GM23338 (cell line): Measurements from ENCODE around the gene CEP19. TPM values are rescaled to one million over a fixed set of nuclear protein-coding genes. Genes with fewer than 3 reads are reported as not detected.
A peak's percentile ranks its signal among the peaks of the same experiment; 100 is the strongest.

Experiments used
- ATAC-seq: fragments of 200-7000 bp; cut with Tn5 transposase; 3 replicates; pipeline ENCODE4 v1.9.1; 2020
- DNase-seq: peaks from one replicate; pipeline ENCODE4 v3.0.0-alpha.2; 2015; ENCODE audit warnings: low spot score
- H2AFZ ChIP-seq: fragments of 200-600 bp; sonication (generic); 2 replicates; pipeline ENCODE4 v1.8.0; 2016; ENCODE audit warnings: antibody characterized with exemption, mild to moderate bottlenecking, moderate library complexity
- H3F3A ChIP-seq: fragments of 200-600 bp; sonication (generic); replicated peaks from 2 replicates; pipeline ENCODE4 v1.8.0; 2017; ENCODE audit warnings: antibody characterized with exemption, mixed run types, low read depth
- H3K27ac ChIP-seq: fragments of 200-600 bp; sonication (generic); 2 replicates; pipeline ENCODE4 v1.6.1; 2016; ENCODE audit warnings: low read depth
- H3K27me3 ChIP-seq: fragments of 200-600 bp; sonication (generic); 2 replicates; pipeline ENCODE4 v1.8.0; 2016; ENCODE audit warnings: mild to moderate bottlenecking, mixed run types, moderate library complexity; ENCODE audit not compliant: insufficient read depth
- H3K36me3 ChIP-seq: fragments of 200-600 bp; sonication (generic); 2 replicates; pipeline ENCODE4 v1.8.0; 2016; ENCODE audit warnings: mild to moderate bottlenecking; ENCODE audit not compliant: insufficient read depth
- H3K4me1 ChIP-seq: fragments of 200-600 bp; sonication (generic); 2 replicates; pipeline ENCODE4 v1.8.0; 2016; ENCODE audit warnings: mild to moderate bottlenecking, moderate library complexity; ENCODE audit not compliant: insufficient read depth
- H3K4me2 ChIP-seq: fragments of 200-600 bp; sonication (generic); 2 replicates; pipeline ENCODE4 v1.7.1; 2017; ENCODE audit warnings: mixed run types
- H3K4me3 ChIP-seq: fragments of 200-600 bp; sonication (generic); 2 replicates; pipeline ENCODE4 v1.6.1; 2016; ENCODE audit warnings: mixed run types
- H3K79me2 ChIP-seq: fragments of 200-600 bp; sonication (generic); replicated peaks from 2 replicates; pipeline ENCODE4 v1.8.0; 2017; ENCODE audit warnings: mild to moderate bottlenecking; ENCODE audit not compliant: insufficient read depth
- H3K9me2 ChIP-seq: fragments of 200-600 bp; sonication (generic); 2 replicates; pipeline ENCODE4 v1.8.0; 2017; ENCODE audit not compliant: insufficient read depth
- H4K20me1 ChIP-seq: fragments of 200-600 bp; sonication (generic); replicated peaks from 2 replicates; pipeline ENCODE4 v1.8.0; 2017; ENCODE audit warnings: mild to moderate bottlenecking; ENCODE audit not compliant: insufficient read depth
- H3K27ac Mint-ChIP-seq: 2 replicates; pipeline ENCODE4 v1.8.0; 2020; ENCODE audit warnings: inconsistent platforms, mild to moderate bottlenecking, moderate library complexity, mixed read lengths
- H3K27me3 Mint-ChIP-seq: 3 replicates; pipeline ENCODE4 v1.8.0; 2022; ENCODE audit warnings: low read depth, mild to moderate bottlenecking, moderate library complexity, mixed read lengths, inconsistent platforms; ENCODE audit not compliant: insufficient read depth, poor library complexity
- H3K36me3 Mint-ChIP-seq: 3 replicates; pipeline ENCODE4 v1.8.0; 2021; ENCODE audit warnings: low read depth, mild to moderate bottlenecking, inconsistent platforms, moderate library complexity, mixed read lengths
- H3K4me1 Mint-ChIP-seq: 3 replicates; pipeline ENCODE4 v1.8.0; 2020; ENCODE audit warnings: mild to moderate bottlenecking, inconsistent platforms, mixed read lengths
- H3K4me3 Mint-ChIP-seq: 3 replicates; pipeline ENCODE4 v1.8.0; 2021; ENCODE audit warnings: moderate library complexity, mild to moderate bottlenecking, inconsistent platforms, mixed read lengths
- H3K9me3 Mint-ChIP-seq: 3 replicates; pipeline ENCODE4 v1.8.0; 2020; ENCODE audit warnings: moderate library complexity, mild to moderate bottlenecking, inconsistent platforms, mixed read lengths
- CREB1 ChIP-seq: fragments of 250-450 bp; sonication (Bioruptor Pico); IDR thresholded peaks from 2 replicates; pipeline ENCODE4 v1.5.0; 2020; ENCODE audit warnings: low read depth, mild to moderate bottlenecking, moderate library complexity
- CTCF ChIP-seq, 2 experiments: fragments of 200-600 bp in 1 of 2; sonication (generic) in 1 of 2; conservative IDR thresholded peaks; 2 replicates each; pipeline versions ENCODE4 v1.5.1 to v1.6.1; 2016 to 2017; ENCODE audit warnings: antibody characterized with exemption in 2 of 2, low read depth in 2 of 2, mild to moderate bottlenecking in 2 of 2, moderate library complexity in 1 of 2
- ETS1 ChIP-seq: IDR thresholded peaks from 2 replicates; pipeline ENCODE4 v1.6.1; 2016; ENCODE audit warnings: antibody characterized with exemption
- EZH2 ChIP-seq: fragments of 200-600 bp; sonication (generic); IDR thresholded peaks from one replicate; pipeline ENCODE4 v1.8.0; 2017; ENCODE audit warnings: antibody characterized with exemption, mild to moderate bottlenecking, low read depth; ENCODE audit not compliant: unreplicated experiment
- EZH2phosphoT487 ChIP-seq: fragments of 200-600 bp; sonication (generic); IDR thresholded peaks from one replicate; pipeline ENCODE4 v1.8.1; 2018; ENCODE audit warnings: antibody characterized with exemption; ENCODE audit not compliant: unreplicated experiment
- JUNB ChIP-seq: IDR thresholded peaks from one replicate; pipeline ENCODE4 v1.6.1; 2016; ENCODE audit warnings: antibody characterized with exemption; ENCODE audit not compliant: unreplicated experiment
- NANOG ChIP-seq: IDR thresholded peaks from 2 replicates; pipeline ENCODE4 v1.6.1; 2016; ENCODE audit warnings: antibody characterized with exemption, borderline replicate concordance
- POLR2AphosphoS5 ChIP-seq: IDR thresholded peaks from 2 replicates; pipeline ENCODE4 v1.6.1; 2016; ENCODE audit warnings: antibody characterized with exemption, low read depth
- REST ChIP-seq: IDR thresholded peaks from one replicate; pipeline ENCODE4 v1.6.1; 2018; ENCODE audit warnings: antibody characterized with exemption; ENCODE audit not compliant: unreplicated experiment
- STAT1 ChIP-seq: IDR thresholded peaks from one replicate; pipeline ENCODE4 v1.6.1; 2016; ENCODE audit warnings: antibody characterized with exemption; ENCODE audit not compliant: unreplicated experiment
- ZNF114 ChIP-seq: fragments of 250-450 bp; sonication (Bioruptor Pico); IDR thresholded peaks from 2 replicates; pipeline ENCODE4 v1.5.0; 2020; ENCODE audit warnings: mild to moderate bottlenecking, moderate library complexity
- ZNF331 ChIP-seq: fragments of 250-450 bp; sonication (Bioruptor Pico); IDR thresholded peaks from 2 replicates; pipeline ENCODE4 v1.5.0; 2020; ENCODE audit warnings: low read depth, mild to moderate bottlenecking, moderate library complexity
- polyA plus RNA-seq: library from polyadenylated mRNA; unstranded; fragments of >200 nt; fragmentation: Nextera tagmentation; extraction: Ambion mirVana; gene quantifications from 2 replicates; pipeline ENCODE4 v1.2.1, GENCODE V29; 2016
- total RNA-seq: library from RNA; depleted of rRNA; stranded (reverse); fragments of >200 nt; shearing (Covaris generic); gene quantifications from 2 replicates; pipeline ENCODE4 v1.2.3, GENCODE V29; 2014
- TF ChIP-seq, protein P1 (sequence below): fragments of 250-450 bp; sonication (Bioruptor Pico); IDR thresholded peaks from 2 replicates; pipeline ENCODE4 v1.5.0; 2020; ENCODE audit warnings: mild to moderate bottlenecking, moderate library complexity

Gene CEP19
- total and polyA plus RNA-seq, 2 experiments from 2014 or later, result 1.6 to 2.5 TPM

DNA sequence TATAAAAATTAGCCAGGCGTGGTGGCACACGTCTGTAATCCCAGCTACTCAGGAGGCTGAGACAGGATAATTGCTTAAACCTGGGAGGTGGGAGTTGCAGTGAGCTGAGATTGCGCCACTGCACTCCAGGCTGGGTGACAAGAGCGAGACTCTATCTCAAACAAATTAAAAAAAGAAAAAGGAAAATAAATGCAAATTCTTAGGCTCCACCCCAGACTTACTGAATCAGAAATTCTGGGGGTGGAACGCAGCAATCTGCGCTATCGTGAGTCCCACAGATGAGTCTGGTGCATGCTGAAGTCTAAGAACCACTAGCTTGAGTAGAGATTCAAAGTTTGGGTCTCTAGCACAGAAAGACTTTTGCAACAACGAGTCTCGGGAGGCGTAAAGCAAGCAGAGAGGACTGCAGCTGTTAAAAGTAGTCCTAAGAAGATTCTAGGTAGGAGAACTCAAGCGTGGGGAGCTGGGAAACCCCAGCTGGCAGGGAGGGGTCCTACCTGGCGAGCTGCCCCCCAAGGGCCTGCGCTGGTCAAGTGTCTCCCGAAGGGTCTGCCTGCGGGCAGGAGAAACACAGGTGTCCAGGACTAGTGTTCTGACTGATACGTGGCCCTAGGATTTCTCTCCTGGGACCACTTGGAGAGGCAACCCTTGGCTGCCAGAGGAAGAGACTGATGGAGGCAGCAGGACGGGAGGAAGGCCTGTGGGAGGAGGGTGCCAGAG, 21.9 kb downstream of the CEP19 start:
- Mint-ChIP-seq H3K27ac (no peak overlapping the region), H3K27me3 (peaks cover 3% of the 10 kb centered on the region), H3K36me3 (no peaks in the 10 kb centered on the region), H3K9me3 (no peaks in the 10 kb centered on the region), H3K4me3 (no peak overlapping the region), H3K4me1 (peaks cover 11% of the 10 kb centered on the region)
- no peak for DNase-seq
- Histone ChIP-seq H2AFZ (peak overlapping the region; percentile 43; the same call in 1 of the 2 replicates), H4K20me1 (no peaks in the 10 kb centered on the region), H3K79me2 (no peaks in the 10 kb centered on the region), H3F3A (peaks cover 6% of the 10 kb centered on the region; the same call in 1 of the 2 replicates), H3K4me2 (no peak overlapping the region), H3K4me3 (no peak overlapping the region), H3K4me1 (peaks cover 13% of the 10 kb centered on the region), H3K27ac (no peak overlapping the region), H3K36me3 (no peaks in the 10 kb centered on the region), H3K9me2 (no peaks in the 10 kb centered on the region), H3K27me3 (no peaks in the 10 kb centered on the region)
- ATAC-seq, result no peak
- TF ChIP-seq JUNB (no peak), CREB1 (CRISPR knock-in tag) (no peak), NANOG (no peak), POLR2AphosphoS5 (no peak), ZNF331 (no peak), EZH2 (no peak), REST (no peak), EZH2phosphoT487 (no peak), ETS1 (no peak), CTCF (conservative IDR thresholded peaks at IDR 0.05; ENCODE audit: low read depth in 2 of 2) (no peak), STAT1 (no peak), ZNF114 (no peak)
- TF ChIP-seq, protein P1, sequence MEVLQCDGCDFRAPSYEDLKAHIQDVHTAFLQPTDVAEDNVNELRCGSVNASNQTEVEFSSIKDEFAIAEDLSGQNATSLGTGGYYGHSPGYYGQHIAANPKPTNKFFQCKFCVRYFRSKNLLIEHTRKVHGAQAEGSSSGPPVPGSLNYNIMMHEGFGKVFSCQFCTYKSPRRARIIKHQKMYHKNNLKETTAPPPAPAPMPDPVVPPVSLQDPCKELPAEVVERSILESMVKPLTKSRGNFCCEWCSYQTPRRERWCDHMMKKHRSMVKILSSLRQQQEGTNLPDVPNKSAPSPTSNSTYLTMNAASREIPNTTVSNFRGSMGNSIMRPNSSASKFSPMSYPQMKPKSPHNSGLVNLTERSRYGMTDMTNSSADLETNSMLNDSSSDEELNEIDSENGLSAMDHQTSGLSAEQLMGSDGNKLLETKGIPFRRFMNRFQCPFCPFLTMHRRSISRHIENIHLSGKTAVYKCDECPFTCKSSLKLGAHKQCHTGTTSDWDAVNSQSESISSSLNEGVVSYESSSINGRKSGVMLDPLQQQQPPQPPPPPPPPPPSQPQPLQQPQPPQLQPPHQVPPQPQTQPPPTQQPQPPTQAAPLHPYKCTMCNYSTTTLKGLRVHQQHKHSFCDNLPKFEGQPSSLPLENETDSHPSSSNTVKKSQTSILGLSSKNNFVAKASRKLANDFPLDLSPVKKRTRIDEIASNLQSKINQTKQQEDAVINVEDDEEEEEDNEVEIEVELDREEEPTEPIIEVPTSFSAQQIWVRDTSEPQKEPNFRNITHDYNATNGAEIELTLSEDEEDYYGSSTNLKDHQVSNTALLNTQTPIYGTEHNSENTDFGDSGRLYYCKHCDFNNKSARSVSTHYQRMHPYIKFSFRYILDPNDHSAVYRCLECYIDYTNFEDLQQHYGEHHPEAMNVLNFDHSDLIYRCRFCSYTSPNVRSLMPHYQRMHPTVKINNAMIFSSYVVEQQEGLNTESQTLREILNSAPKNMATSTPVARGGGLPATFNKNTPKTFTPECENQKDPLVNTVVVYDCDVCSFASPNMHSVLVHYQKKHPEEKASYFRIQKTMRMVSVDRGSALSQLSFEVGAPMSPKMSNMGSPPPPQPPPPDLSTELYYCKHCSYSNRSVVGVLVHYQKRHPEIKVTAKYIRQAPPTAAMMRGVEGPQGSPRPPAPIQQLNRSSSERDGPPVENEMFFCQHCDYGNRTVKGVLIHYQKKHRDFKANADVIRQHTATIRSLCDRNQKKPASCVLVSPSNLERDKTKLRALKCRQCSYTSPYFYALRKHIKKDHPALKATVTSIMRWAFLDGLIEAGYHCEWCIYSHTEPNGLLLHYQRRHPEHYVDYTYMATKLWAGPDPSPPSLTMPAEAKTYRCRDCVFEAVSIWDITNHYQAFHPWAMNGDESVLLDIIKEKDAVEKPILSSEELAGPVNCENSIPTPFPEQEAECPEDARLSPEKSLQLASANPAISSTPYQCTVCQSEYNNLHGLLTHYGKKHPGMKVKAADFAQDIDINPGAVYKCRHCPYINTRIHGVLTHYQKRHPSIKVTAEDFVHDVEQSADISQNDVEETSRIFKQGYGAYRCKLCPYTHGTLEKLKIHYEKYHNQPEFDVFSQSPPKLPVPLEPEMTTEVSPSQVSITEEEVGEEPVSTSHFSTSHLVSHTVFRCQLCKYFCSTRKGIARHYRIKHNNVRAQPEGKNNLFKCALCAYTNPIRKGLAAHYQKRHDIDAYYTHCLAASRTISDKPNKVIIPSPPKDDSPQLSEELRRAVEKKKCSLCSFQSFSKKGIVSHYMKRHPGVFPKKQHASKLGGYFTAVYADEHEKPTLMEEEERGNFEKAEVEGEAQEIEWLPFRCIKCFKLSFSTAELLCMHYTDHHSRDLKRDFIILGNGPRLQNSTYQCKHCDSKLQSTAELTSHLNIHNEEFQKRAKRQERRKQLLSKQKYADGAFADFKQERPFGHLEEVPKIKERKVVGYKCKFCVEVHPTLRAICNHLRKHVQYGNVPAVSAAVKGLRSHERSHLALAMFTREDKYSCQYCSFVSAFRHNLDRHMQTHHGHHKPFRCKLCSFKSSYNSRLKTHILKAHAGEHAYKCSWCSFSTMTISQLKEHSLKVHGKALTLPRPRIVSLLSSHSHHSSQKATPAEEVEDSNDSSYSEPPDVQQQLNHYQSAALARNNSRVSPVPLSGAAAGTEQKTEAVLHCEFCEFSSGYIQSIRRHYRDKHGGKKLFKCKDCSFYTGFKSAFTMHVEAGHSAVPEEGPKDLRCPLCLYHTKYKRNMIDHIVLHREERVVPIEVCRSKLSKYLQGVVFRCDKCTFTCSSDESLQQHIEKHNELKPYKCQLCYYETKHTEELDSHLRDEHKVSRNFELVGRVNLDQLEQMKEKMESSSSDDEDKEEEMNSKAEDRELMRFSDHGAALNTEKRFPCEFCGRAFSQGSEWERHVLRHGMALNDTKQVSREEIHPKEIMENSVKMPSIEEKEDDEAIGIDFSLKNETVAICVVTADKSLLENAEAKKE (CRISPR knock-in tag), result no peak
